ENCODE results near the gene ZNF292. TPM values are rescaled to one million over a fixed set of nuclear protein-coding genes. Genes with fewer than 3 reads are reported as not detected.

ZNF292 gene
- total and polyA plus RNA-seq, 2 donors (not counting 1 experiment from before 2014, with no cell fraction given), result 14.3 to 23.6 TPM

DNA sequence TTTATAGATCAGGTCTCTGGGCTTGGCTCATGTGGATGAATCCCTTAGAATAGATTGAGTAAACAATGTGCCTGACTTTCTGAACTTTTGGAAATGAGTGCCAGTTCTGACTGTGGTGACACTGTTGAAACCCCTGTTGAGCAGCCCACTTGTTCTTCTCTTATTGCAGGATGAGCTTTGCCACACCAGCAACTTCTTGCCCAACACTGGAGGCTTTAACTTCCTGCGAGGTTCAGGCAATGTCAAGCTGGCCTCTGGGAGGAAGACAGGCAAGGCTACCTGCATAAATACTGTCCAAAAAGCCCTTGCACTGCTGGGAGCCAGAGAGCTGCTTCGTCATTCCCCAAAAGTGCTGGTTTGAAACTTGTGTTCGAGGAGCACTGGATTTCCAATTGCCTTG is 134.2 kb downstream of the ZNF292 start:
- Histone ChIP-seq H4K20me1 (ENCODE audit: control insufficient read depth, extremely low read depth, insufficient read depth, low read length) (no peaks in the 10 kb centered on the region), H3K9me3 (ENCODE audit: control insufficient read depth, insufficient read depth, low read depth, low read length) (no peaks in the 10 kb centered on the region), H3K27ac (ENCODE audit: insufficient read depth, low read length) (no peak overlapping the region), H3K4me3 (replicated peaks in 1 of 4; ENCODE audit: control extremely low read depth in 1 of 4, insufficient read depth in 1 of 4, low read depth in 3 of 4, low read length in 4 of 4) (no peak overlapping the region), H3K4me1 (ENCODE audit: control insufficient read depth, extremely low read depth, insufficient read depth, low read length) (no peaks in the 10 kb centered on the region), H3K4me2 (ENCODE audit: extremely low read depth, insufficient read depth, low read length) (no peak overlapping the region), H3K9ac (ENCODE audit: insufficient read depth, low read length) (no peak overlapping the region), H2AFZ (ENCODE audit: low read length) (no peak overlapping the region), H3K36me3 (ENCODE audit: control insufficient read depth, insufficient read depth, low read length) (no peaks in the 10 kb centered on the region), H3K79me2 (ENCODE audit: control insufficient read depth, insufficient read depth, low read length) (no peaks in the 10 kb centered on the region), H3K27me3 (ENCODE audit: control insufficient read depth, insufficient read depth, low read length) (no peaks in the 10 kb centered on the region)
- DNase-seq (ENCODE audit: low read depth in 2 of 2), result no peak
- TF ChIP-seq CTCF (conservative IDR thresholded peaks at IDR 0.05 in 1 of 2, IDR thresholded peaks at IDR 0.05 in 1 of 2; ENCODE audit: low read depth in 1 of 2, low read length in 2 of 2) (no peak), EZH2 (IDR thresholded peaks at IDR 0.05; ENCODE audit: low read length, missing control alignments) (no peak)

GRCh38 chr6:87291883-87292282 is 136.5 kb downstream of the ZNF292 start:
- no peak for DNase-seq (ENCODE audit: low read depth in 2 of 2)
- H3K9ac ChIP-seq (ENCODE audit: insufficient read depth, low read length), result no peak overlapping the region
- no peaks in the 10 kb centered on the region for H3K36me3 ChIP-seq (ENCODE audit: control insufficient read depth, insufficient read depth, low read length)
- H3K79me2 ChIP-seq (ENCODE audit: control insufficient read depth, insufficient read depth, low read length), result no peaks in the 10 kb centered on the region
- no peak overlapping the region for H3K4me3 ChIP-seq (replicated peaks in 1 of 4; ENCODE audit: control extremely low read depth in 1 of 4, insufficient read depth in 1 of 4, low read depth in 3 of 4, low read length in 4 of 4)
- no peaks in the 10 kb centered on the region for H3K27me3 ChIP-seq (ENCODE audit: control insufficient read depth, insufficient read depth, low read length)
- no peak for TF ChIP-seq EZH2 (IDR thresholded peaks at IDR 0.05; ENCODE audit: low read length, missing control alignments)
- TF ChIP-seq CTCF (conservative IDR thresholded peaks at IDR 0.05 in 1 of 2, IDR thresholded peaks at IDR 0.05 in 1 of 2; ENCODE audit: low read depth in 1 of 2, low read length in 2 of 2), result no peak
- H3K27ac ChIP-seq (ENCODE audit: insufficient read depth, low read length), result no peak overlapping the region
- H3K4me1 ChIP-seq (ENCODE audit: control insufficient read depth, extremely low read depth, insufficient read depth, low read length), result no peaks in the 10 kb centered on the region
- H3K4me2 ChIP-seq (ENCODE audit: extremely low read depth, insufficient read depth, low read length), result no peak overlapping the region
- H3K9me3 ChIP-seq (ENCODE audit: control insufficient read depth, insufficient read depth, low read depth, low read length), result no peaks in the 10 kb centered on the region
- no peak overlapping the region for H2AFZ ChIP-seq (ENCODE audit: low read length)
- H4K20me1 ChIP-seq (ENCODE audit: control insufficient read depth, extremely low read depth, insufficient read depth, low read length), result no peaks in the 10 kb centered on the region

GRCh38 chr6:87293526-87293925 is 138.2 kb downstream of the ZNF292 start:
- no peak overlapping the region for H2AFZ ChIP-seq (ENCODE audit: low read length)
- DNase-seq (ENCODE audit: low read depth in 2 of 2), result no peak
- H3K27me3 ChIP-seq (ENCODE audit: control insufficient read depth, insufficient read depth, low read length), result no peaks in the 10 kb centered on the region
- no peaks in the 10 kb centered on the region for H3K79me2 ChIP-seq (ENCODE audit: control insufficient read depth, insufficient read depth, low read length)
- no peaks in the 10 kb centered on the region for H3K36me3 ChIP-seq (ENCODE audit: control insufficient read depth, insufficient read depth, low read length)
- H3K4me1 ChIP-seq (ENCODE audit: control insufficient read depth, extremely low read depth, insufficient read depth, low read length), result no peaks in the 10 kb centered on the region
- no peak overlapping the region for H3K9ac ChIP-seq (ENCODE audit: insufficient read depth, low read length)
- no peaks in the 10 kb centered on the region for H3K9me3 ChIP-seq (ENCODE audit: control insufficient read depth, insufficient read depth, low read depth, low read length)
- no peak overlapping the region for H3K4me3 ChIP-seq (replicated peaks in 1 of 4; ENCODE audit: control extremely low read depth in 1 of 4, insufficient read depth in 1 of 4, low read depth in 3 of 4, low read length in 4 of 4)
- no peak overlapping the region for H3K27ac ChIP-seq (ENCODE audit: insufficient read depth, low read length)
- no peak for TF ChIP-seq EZH2 (IDR thresholded peaks at IDR 0.05; ENCODE audit: low read length, missing control alignments)
- no peak for TF ChIP-seq CTCF (conservative IDR thresholded peaks at IDR 0.05 in 1 of 2, IDR thresholded peaks at IDR 0.05 in 1 of 2; ENCODE audit: low read depth in 1 of 2, low read length in 2 of 2)
- no peak overlapping the region for H3K4me2 ChIP-seq (ENCODE audit: extremely low read depth, insufficient read depth, low read length)
- H4K20me1 ChIP-seq (ENCODE audit: control insufficient read depth, extremely low read depth, insufficient read depth, low read length), result no peaks in the 10 kb centered on the region
